C4-2B (cell line): ENCODE data around the gene CP.

Source experiments
- ZFX ChIP-seq: fragments of 450-650 bp; IDR thresholded peaks from 2 replicates; pipeline ENCODE4 v1.6.1; 2017
- TF ChIP-seq, protein P1 (sequence below): fragments of 450-650 bp; conservative IDR thresholded peaks from 2 replicates; pipeline ENCODE4 v1.5.1; 2017; ENCODE audit warnings: mild to moderate bottlenecking

DNA sequence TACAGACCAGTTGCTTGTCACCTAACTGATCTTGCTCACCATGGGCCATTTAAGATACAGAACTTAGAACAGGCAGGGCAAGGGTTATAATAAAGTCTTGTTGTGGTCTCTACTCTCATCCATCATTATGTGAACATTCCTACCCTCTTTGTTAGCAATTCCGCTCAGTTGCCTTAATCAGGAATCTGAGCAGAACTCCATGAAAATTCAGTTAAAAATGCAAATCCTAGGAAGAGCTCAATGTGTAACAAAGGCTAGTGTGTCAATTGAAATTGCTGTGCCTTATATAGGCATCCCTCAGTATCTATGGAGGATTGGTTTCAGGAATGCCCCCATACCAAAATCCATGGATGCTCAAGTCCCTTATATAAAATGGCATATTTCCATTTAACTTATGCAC lies 44.5 kb downstream of the CP start:
- TF ChIP-seq, protein P1, sequence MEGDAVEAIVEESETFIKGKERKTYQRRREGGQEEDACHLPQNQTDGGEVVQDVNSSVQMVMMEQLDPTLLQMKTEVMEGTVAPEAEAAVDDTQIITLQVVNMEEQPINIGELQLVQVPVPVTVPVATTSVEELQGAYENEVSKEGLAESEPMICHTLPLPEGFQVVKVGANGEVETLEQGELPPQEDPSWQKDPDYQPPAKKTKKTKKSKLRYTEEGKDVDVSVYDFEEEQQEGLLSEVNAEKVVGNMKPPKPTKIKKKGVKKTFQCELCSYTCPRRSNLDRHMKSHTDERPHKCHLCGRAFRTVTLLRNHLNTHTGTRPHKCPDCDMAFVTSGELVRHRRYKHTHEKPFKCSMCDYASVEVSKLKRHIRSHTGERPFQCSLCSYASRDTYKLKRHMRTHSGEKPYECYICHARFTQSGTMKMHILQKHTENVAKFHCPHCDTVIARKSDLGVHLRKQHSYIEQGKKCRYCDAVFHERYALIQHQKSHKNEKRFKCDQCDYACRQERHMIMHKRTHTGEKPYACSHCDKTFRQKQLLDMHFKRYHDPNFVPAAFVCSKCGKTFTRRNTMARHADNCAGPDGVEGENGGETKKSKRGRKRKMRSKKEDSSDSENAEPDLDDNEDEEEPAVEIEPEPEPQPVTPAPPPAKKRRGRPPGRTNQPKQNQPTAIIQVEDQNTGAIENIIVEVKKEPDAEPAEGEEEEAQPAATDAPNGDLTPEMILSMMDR: no peak
- TF ChIP-seq ZFX: no peak
